Large intestine (tissue), 3 donors: ENCODE results near the gene EGFLAM. TPM values are rescaled to one million over a fixed set of nuclear protein-coding genes. Genes with fewer than 3 reads are reported as not detected.
"Not testable (repeated sequence)": the region's sequence is repeated elsewhere in the genome, so short reads cannot be mapped to it uniquely, and the experiment has no call there.

Source experiments
- DNase-seq, 2 donors: peaks; one replicate each; pipeline versions ENCODE4 v3.0.0 to v3.0.0-alpha.2; 2013
- H3K27ac ChIP-seq: one replicate; pipeline ENCODE4 v1.5.1; 2013; ENCODE audit warnings: low read length
- H3K27me3 ChIP-seq: 2 replicates; pipeline ENCODE4 v1.6.1; 2013; ENCODE audit warnings: low read length; ENCODE audit not compliant: control insufficient read depth, insufficient read depth
- H3K36me3 ChIP-seq: 2 replicates; pipeline ENCODE4 v1.6.1; 2013; ENCODE audit warnings: low read length; ENCODE audit not compliant: control insufficient read depth, insufficient read depth
- H3K4me1 ChIP-seq: one replicate; pipeline ENCODE4 v1.6.1; 2013; ENCODE audit warnings: low read length; ENCODE audit not compliant: control insufficient read depth, insufficient read depth
- H3K4me3 ChIP-seq: one replicate; pipeline ENCODE4 v1.5.1; 2013; ENCODE audit warnings: low read length
- H3K9me3 ChIP-seq: one replicate; pipeline ENCODE4 v1.6.1; 2013; ENCODE audit warnings: mild to moderate bottlenecking, low read depth, low read length, moderate library complexity; ENCODE audit not compliant: control insufficient read depth
- WGBS: methylation state at CpG from one replicate; pipeline ENCODE4 v1.1.5; 2013; ENCODE audit warnings: low lambda C conversion rate; ENCODE audit not compliant: insufficient coverage; 5-methylcytosine and 5-hydroxymethylcytosine counted together
- polyA plus RNA-seq: library from polyadenylated mRNA; unstranded; fragments of 120-200 nt; gene quantifications from one replicate; pipeline ENCODE4 v1.2.1, GENCODE V29; 2013

The EGFLAM gene
- polyA plus RNA-seq, 1 donor = 4.4 TPM

DNA sequence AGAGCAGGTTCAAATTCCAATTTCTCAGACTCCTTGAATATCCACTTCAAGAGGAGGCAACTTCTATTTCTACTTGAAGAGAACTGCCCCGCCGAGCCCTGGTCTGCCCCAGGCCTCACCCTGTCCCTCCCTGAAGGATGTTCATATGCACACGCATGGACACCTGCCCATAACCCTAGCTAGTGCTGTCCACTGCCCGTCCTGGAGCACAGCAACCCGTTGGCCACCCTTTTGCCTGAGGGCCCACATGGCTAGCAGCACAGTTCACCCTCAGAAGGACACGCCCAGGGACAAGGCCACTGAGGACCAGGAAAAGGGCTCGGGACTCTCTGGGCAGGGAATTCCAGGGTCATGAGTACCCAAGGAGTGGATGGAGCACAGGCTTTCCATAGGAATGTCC lies 63.6 kb downstream of the EGFLAM start:
- no peak overlapping the region for H3K4me3 ChIP-seq
- no peaks in the 10 kb centered on the region for H3K4me1 ChIP-seq
- DNase-seq = no peak
- H3K9me3 ChIP-seq = no peaks in the 10 kb centered on the region
- H3K36me3 ChIP-seq = no peaks in the 10 kb centered on the region
- no peaks in the 10 kb centered on the region for H3K27me3 ChIP-seq
- no CpG with 5 or more reads among the region's 7 CpGs for WGBS
- no peak overlapping the region for H3K27ac ChIP-seq

GRCh38 chr5:38323645-38324295 lies 65.4 kb downstream of the EGFLAM start:
- Histone ChIP-seq H3K9me3 (no peaks in the 10 kb centered on the region), H3K4me3 (no peak overlapping the region), H3K36me3 (no peaks in the 10 kb centered on the region), H3K27me3 (no peaks in the 10 kb centered on the region), H3K27ac (no peak overlapping the region), H3K4me1 (no peaks in the 10 kb centered on the region)
- WGBS = no CpG with 5 or more reads among the region's 9 CpGs
- DNase-seq = no peak

DNA sequence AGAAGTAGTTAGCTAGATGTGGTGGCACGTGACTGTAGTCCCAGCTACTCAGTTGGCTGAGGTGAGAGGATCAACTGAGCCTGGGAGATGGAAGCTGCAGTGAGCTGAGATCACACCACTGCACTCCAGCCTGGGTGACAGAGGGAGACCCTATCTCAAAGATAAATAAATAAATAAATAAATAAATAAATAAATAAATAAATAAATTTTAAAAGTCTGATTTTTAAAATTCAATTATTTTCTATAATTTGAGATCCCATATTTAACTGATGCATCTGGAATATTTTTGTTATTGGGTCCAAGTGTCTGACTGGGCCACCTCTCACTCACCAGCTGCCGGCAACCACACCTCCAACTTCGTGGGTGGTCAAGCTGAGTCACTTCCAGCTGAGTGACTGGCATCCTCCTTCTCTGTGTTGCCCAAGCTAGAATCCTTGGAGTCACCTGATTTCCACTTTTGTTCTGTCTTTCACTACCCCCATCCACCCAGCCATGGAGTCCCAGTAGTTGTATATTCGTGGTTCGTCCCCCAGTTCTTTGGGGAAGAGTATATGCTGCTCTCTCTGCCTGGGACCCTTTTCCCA lies 70.9 kb downstream of the EGFLAM start:
- no peak for DNase-seq
- H3K9me3 ChIP-seq = no peaks in the 10 kb centered on the region
- no peaks in the 10 kb centered on the region for H3K4me1 ChIP-seq
- H3K4me3 ChIP-seq = no peak overlapping the region
- no peaks in the 10 kb centered on the region for H3K27me3 ChIP-seq
- no peak overlapping the region for H3K27ac ChIP-seq
- no peaks in the 10 kb centered on the region for H3K36me3 ChIP-seq
- 85% methylated on average over 2 of the region's 5 CpGs for WGBS

GRCh38 chr5:38330207-38330606 lies 71.8 kb downstream of the EGFLAM start:
- no peak overlapping the region for H3K27ac ChIP-seq
- no peaks in the 10 kb centered on the region for H3K9me3 ChIP-seq
- H3K36me3 ChIP-seq = no peaks in the 10 kb centered on the region
- H3K27me3 ChIP-seq = no peaks in the 10 kb centered on the region
- DNase-seq = no peak
- no peak overlapping the region for H3K4me3 ChIP-seq
- 75% methylated on average over 1 of the region's 4 CpGs for WGBS
- H3K4me1 ChIP-seq = no peaks in the 10 kb centered on the region

GRCh38 chr5:38331831-38332230 lies 73.5 kb downstream of the EGFLAM start:
- H3K9me3 ChIP-seq = no peaks in the 10 kb centered on the region
- 100% methylated on average over 1 of the region's 3 CpGs for WGBS
- no peaks in the 10 kb centered on the region for H3K27me3 ChIP-seq
- H3K36me3 ChIP-seq = no peaks in the 10 kb centered on the region
- no peak overlapping the region for H3K27ac ChIP-seq
- H3K4me3 ChIP-seq = no peak overlapping the region
- H3K4me1 ChIP-seq = no peaks in the 10 kb centered on the region
- DNase-seq = no peak

- not testable (repeated sequence) for H3K36me3 ChIP-seq, H3K4me1 ChIP-seq, H3K27me3 ChIP-seq, H3K9me3 ChIP-seq, H3K4me3 ChIP-seq, DNase-seq, H3K27ac ChIP-seq
- WGBS = no CpG with 5 or more reads among the region's 4 CpGs
Observed at GRCh38 chr5:38333181-38333580, 74.8 kb downstream of the EGFLAM start.

DNA sequence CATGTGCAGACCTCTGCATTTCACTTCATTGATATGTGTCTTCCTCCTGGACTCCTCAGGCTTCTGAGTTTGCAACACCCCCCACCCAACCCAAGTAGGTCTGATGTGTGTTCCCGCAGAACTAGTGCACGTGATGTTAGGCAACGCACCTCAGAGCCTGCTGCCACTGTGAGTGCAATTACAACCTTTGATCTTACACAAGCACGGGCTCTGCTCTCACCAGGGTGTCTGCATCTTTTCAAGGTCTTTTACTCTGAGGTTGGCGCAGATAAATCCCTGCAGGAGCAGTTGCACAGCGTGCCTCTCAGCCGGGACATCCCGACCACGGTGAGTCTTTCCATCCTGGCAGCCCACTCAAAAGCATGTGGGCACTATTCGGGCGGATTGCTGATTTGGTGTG lies 80.1 kb downstream of the EGFLAM start:
- Histone ChIP-seq H3K9me3 (no peaks in the 10 kb centered on the region), H3K4me1 (no peaks in the 10 kb centered on the region), H3K27me3 (peaks cover 4% of the 10 kb centered on the region), H3K36me3 (no peaks in the 10 kb centered on the region), H3K27ac (no peak overlapping the region), H3K4me3 (no peak overlapping the region)
- WGBS = no CpG with 5 or more reads among the region's 11 CpGs
- DNase-seq = no peak

GRCh38 chr5:38339446-38339845 lies 81.1 kb downstream of the EGFLAM start:
- no peak overlapping the region for H3K27ac ChIP-seq
- peaks cover 4% of the 10 kb centered on the region for H3K27me3 ChIP-seq
- no peak for DNase-seq
- no peaks in the 10 kb centered on the region for H3K9me3 ChIP-seq
- H3K4me1 ChIP-seq = no peaks in the 10 kb centered on the region
- 80% methylated on average over 1 of the region's 3 CpGs for WGBS
- H3K4me3 ChIP-seq = no peak overlapping the region
- H3K36me3 ChIP-seq = no peaks in the 10 kb centered on the region

DNA sequence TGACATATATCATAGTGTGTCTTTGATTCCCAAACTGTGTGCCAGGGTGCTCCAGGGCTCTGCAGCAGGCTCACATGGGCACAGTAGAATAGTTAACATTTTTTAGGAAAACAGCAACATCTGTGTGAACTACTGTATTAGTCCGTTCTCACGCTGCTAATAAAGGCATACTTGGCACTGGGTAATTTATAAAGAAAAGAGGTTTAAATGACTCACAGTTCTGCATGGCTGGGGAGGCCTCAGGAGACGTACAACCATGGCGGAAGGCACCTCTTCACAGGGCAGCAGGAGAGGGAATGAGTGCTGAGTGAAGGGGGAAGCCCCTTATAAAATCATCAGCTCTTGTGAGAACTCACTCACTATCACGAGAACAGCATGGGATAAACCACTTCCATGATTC lies 82.7 kb downstream of the EGFLAM start:
- no peak overlapping the region for H3K27ac ChIP-seq
- no peak overlapping the region for H3K4me3 ChIP-seq
- H3K4me1 ChIP-seq = no peaks in the 10 kb centered on the region
- H3K36me3 ChIP-seq = no peaks in the 10 kb centered on the region
- no peaks in the 10 kb centered on the region for H3K9me3 ChIP-seq
- no peak for DNase-seq
- no CpG with 5 or more reads among the region's 5 CpGs for WGBS
- peaks cover 4% of the 10 kb centered on the region for H3K27me3 ChIP-seq

GRCh38 chr5:38341641-38342040 lies 83.3 kb downstream of the EGFLAM start:
- peaks cover 4% of the 10 kb centered on the region for H3K27me3 ChIP-seq
- no peak overlapping the region for H3K4me3 ChIP-seq
- WGBS = 100% methylated on average over 1 of the region's 3 CpGs
- no peaks in the 10 kb centered on the region for H3K9me3 ChIP-seq
- H3K36me3 ChIP-seq = no peaks in the 10 kb centered on the region
- H3K4me1 ChIP-seq = no peaks in the 10 kb centered on the region
- no peak overlapping the region for H3K27ac ChIP-seq
- DNase-seq = no peak

DNA sequence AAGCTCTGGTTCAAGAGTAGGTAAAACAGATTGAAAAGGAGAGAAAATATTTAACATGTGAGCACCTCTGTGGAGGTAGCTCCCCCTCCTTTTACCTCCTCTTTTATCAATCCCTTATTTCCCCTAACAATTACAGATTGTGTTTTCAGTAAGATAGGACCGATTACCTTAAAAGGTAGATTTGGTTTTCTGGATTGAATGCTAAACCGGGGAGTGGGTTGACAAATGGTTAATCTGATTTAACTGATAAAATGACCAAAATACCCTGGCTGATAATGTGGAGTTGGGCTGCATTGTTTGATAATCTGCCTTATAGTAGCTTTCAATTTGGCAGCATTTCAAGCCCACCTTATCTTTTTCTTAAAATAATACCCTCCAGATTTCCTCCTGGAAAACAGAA lies 83.9 kb downstream of the EGFLAM start:
- Histone ChIP-seq H3K4me3 (no peak overlapping the region), H3K36me3 (no peaks in the 10 kb centered on the region), H3K9me3 (no peaks in the 10 kb centered on the region), H3K27ac (no peak overlapping the region), H3K4me1 (no peaks in the 10 kb centered on the region), H3K27me3 (peaks cover 4% of the 10 kb centered on the region)
- no peak for DNase-seq
- WGBS = 40% methylated on average over 1 of the region's 2 CpGs
